WERI-Rb-1 (cell line): ENCODE data around the gene MYCBPAP.

Experiments
- DNase-seq: peaks from one replicate; pipeline ENCODE4 v3.0.0-alpha.2; 2020
- H3K27ac ChIP-seq: fragments of 250-450 bp; sonication (Bioruptor Pico); 2 replicates; pipeline ENCODE4 v1.5.1; 2020; ENCODE audit warnings: mild to moderate bottlenecking, moderate library complexity
- H3K27me3 ChIP-seq: fragments of 250-450 bp; sonication (Bioruptor Pico); 2 replicates; pipeline ENCODE4 v1.5.1; 2021; ENCODE audit warnings: mild to moderate bottlenecking, low read depth, moderate library complexity; ENCODE audit not compliant: insufficient read depth, severe bottlenecking
- H3K36me3 ChIP-seq: fragments of 250-450 bp; sonication (Bioruptor Pico); 2 replicates; pipeline ENCODE4 v1.5.1; 2020; ENCODE audit warnings: mild to moderate bottlenecking, moderate library complexity
- H3K4me3 ChIP-seq: 2 replicates; pipeline ENCODE4 v1.5.1; 2011; ENCODE audit warnings: low read depth, mild to moderate bottlenecking, control low read depth, low read length
- H3K9me3 ChIP-seq: fragments of 250-450 bp; sonication (Bioruptor Pico); 2 replicates; pipeline ENCODE4 v1.5.1; 2021; ENCODE audit warnings: mild to moderate bottlenecking, moderate library complexity; ENCODE audit not compliant: severe bottlenecking
- TF ChIP-seq, protein P1 (sequence below): IDR thresholded peaks from 2 replicates; pipeline ENCODE4 v1.5.1; 2011; ENCODE audit warnings: low read depth, mild to moderate bottlenecking, control low read depth, inconsistent platforms, low read length

MYCBPAP gene

DNA sequence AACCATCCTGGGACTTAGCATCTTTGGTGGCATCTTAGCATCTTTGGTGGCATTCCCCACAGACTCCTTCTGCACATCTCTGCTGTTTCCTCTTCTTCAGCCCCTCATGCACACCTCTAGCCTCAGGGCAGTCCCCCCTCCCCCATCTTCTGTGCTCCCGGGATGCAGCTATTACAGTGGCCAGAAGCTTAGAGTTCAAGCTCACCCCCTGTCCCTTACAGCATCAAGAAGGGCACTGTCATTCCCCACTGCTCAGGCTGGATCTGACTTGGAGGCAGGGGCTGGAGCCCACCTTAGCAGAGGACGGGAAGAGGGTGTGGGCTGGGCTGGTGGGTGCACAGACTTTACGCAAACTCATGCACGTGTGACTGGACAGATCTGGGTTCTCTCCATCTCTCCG lies 24.9 kb downstream of the MYCBPAP start:
- Histone ChIP-seq H3K27ac (no peak overlapping the region), H3K27me3 (no peaks in the 10 kb centered on the region), H3K4me3 (no peak overlapping the region), H3K36me3 (no peaks in the 10 kb centered on the region), H3K9me3 (no peaks in the 10 kb centered on the region)
- TF ChIP-seq, protein P1, sequence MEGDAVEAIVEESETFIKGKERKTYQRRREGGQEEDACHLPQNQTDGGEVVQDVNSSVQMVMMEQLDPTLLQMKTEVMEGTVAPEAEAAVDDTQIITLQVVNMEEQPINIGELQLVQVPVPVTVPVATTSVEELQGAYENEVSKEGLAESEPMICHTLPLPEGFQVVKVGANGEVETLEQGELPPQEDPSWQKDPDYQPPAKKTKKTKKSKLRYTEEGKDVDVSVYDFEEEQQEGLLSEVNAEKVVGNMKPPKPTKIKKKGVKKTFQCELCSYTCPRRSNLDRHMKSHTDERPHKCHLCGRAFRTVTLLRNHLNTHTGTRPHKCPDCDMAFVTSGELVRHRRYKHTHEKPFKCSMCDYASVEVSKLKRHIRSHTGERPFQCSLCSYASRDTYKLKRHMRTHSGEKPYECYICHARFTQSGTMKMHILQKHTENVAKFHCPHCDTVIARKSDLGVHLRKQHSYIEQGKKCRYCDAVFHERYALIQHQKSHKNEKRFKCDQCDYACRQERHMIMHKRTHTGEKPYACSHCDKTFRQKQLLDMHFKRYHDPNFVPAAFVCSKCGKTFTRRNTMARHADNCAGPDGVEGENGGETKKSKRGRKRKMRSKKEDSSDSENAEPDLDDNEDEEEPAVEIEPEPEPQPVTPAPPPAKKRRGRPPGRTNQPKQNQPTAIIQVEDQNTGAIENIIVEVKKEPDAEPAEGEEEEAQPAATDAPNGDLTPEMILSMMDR: no peak
- DNase-seq: no peak

GRCh38 chr17:50533720-50534148 lies 25.5 kb downstream of the MYCBPAP start:
- no peaks in the 10 kb centered on the region for H3K9me3 ChIP-seq
- no peaks in the 10 kb centered on the region for H3K27me3 ChIP-seq
- TF ChIP-seq, protein P1: no peak
- no peak for DNase-seq
- no peak overlapping the region for H3K4me3 ChIP-seq
- H3K36me3 ChIP-seq: no peaks in the 10 kb centered on the region
- no peak overlapping the region for H3K27ac ChIP-seq

GRCh38 chr17:50534222-50534978 lies 26.2 kb downstream of the MYCBPAP start:
- no peak overlapping the region for H3K4me3 ChIP-seq
- H3K27me3 ChIP-seq: no peaks in the 10 kb centered on the region
- DNase-seq: no peak
- TF ChIP-seq, protein P1: no peak
- no peak overlapping the region for H3K27ac ChIP-seq
- H3K36me3 ChIP-seq: no peaks in the 10 kb centered on the region
- H3K9me3 ChIP-seq: no peaks in the 10 kb centered on the region

DNA sequence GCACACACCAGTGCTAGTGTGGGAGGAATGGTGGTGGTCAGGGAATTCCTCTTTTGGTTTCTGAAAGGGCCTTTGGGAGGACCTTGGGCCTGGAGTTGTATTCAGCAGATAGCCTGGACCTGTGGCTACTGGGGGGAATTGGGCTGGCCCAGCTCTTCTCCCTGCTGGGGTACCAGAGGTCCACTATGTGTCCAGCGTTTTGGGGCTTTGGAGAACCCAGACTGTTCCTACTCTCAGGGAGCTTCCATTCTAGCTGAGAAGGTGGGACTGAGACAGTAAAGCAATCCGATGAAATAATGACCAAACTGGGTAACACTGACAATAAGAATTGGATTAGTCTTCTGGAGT lies 26.7 kb downstream of the MYCBPAP start:
- no peak for DNase-seq
- TF ChIP-seq, protein P1: no peak
- H3K36me3 ChIP-seq: no peaks in the 10 kb centered on the region
- H3K27me3 ChIP-seq: no peaks in the 10 kb centered on the region
- no peak overlapping the region for H3K27ac ChIP-seq
- no peak overlapping the region for H3K4me3 ChIP-seq
- H3K9me3 ChIP-seq: no peaks in the 10 kb centered on the region

DNA sequence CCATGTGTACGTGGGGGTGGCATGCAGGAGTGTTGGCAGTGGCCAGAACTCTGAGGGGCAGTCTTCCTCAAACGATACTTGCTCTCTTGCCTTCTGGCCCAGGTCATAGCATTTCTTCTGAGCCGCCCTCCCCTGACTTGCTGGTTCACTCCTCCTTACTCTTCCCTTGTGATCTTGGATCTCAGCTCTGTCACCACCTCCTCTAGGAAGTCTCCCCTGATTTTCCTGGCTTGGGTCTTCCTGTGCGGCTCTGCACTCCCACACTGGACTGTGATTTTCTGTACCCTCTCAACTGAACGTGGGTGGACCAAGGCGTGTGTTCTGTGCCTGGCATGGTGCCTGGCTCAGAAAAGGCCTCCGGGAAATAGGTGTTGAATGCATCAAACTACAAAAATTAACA lies 27.2 kb downstream of the MYCBPAP start:
- H3K27ac ChIP-seq: no peak overlapping the region

More for the DNA sequence above, 27.2 kb downstream of the MYCBPAP start:
- no peak overlapping the region for H3K4me3 ChIP-seq
- TF ChIP-seq, protein P1: no peak
- no peaks in the 10 kb centered on the region for H3K27me3 ChIP-seq
- H3K9me3 ChIP-seq: no peaks in the 10 kb centered on the region
- DNase-seq: no peak
- H3K36me3 ChIP-seq: no peaks in the 10 kb centered on the region
